HepG2 (cell line): ENCODE measurements around the gene LEMD2. TPM values are rescaled to one million over a fixed set of nuclear protein-coding genes. Genes with fewer than 3 reads are reported as not detected.

Source experiments
- ATAC-seq: fragments of 200-7000 bp; cut with Tn5 transposase; 3 replicates; pipeline ENCODE4 v1.9.1; 2020; ENCODE audit warnings: mild to moderate bottlenecking, moderate library complexity
- BruUV-seq: library from RNA; stranded (reverse); fragments of 400-500 nt; replicated peaks from 2 replicates; lab custom pipeline; 2021; lab: Mats Ljungman, UMichigan
- CTCF ChIA-PET: fragments of 300-600 bp; formaldehyde crosslinking; extraction: SDS; loops from one replicate; lab custom pipeline; 2021; ENCODE audit warnings: low total read pairs, inconsistent platforms, low intra/inter-chr PET ratio; lab: Yijun Ruan, JAX
- POLR2A ChIA-PET: fragments of 350-600 bp; sonication (Branson Sonifier 250); formaldehyde crosslinking; loops from one replicate; lab custom pipeline; 2020; ENCODE audit warnings: antibody characterized with exemption, inconsistent platforms; lab: Yijun Ruan, JAX
- DNase-seq: peaks from one replicate; pipeline ENCODE4 v3.0.0-alpha.2; 2015; ENCODE audit warnings: low spot score
- FAIRE-seq: peaks from 3 replicates; lab custom pipeline; 2011; peaks lifted over from hg19 to GRCh38; lab: Jason Lieb, UNC
- H2AFZ ChIP-seq: one replicate; pipeline ENCODE4 v1.6.1; 2011; ENCODE audit warnings: low read length, inconsistent platforms
- H3K27ac ChIP-seq: fragments of 300-600 bp; 3 replicates; pipeline ENCODE4 v1.8.0; 2011; ENCODE audit warnings: mixed run types, mild to moderate bottlenecking, mixed read lengths, low read length, inconsistent platforms; ENCODE audit not compliant: insufficient read depth; ENCODE audit errors: extremely low read length
- H3K27me3 ChIP-seq, 2 experiments: fragments of 200-600 bp in 1 of 2; 2 replicates in 1 of 2; 3 replicates in 1 of 2; pipeline versions ENCODE4 v1.6.0 to v1.8.0; 2011; ENCODE audit warnings: low read length in 2 of 2, mild to moderate bottlenecking in 2 of 2, moderate library complexity in 2 of 2, inconsistent platforms in 1 of 2; ENCODE audit not compliant: insufficient read depth in 2 of 2, control insufficient read depth in 1 of 2
- H3K36me3 ChIP-seq, 2 experiments: fragments of 200-600 bp in 1 of 2; replicated peaks in 1 of 2; 2 replicates in 1 of 2; 3 replicates in 1 of 2; pipeline versions ENCODE4 v1.5.1 to v1.8.0; 2011; ENCODE audit warnings: low read length in 2 of 2, inconsistent platforms in 1 of 2; ENCODE audit not compliant: insufficient read depth in 2 of 2, control insufficient read depth in 1 of 2
- H3K4me1 ChIP-seq: 2 replicates; pipeline ENCODE4 v1.5.1; 2012; ENCODE audit warnings: low read length, inconsistent platforms; ENCODE audit not compliant: insufficient read depth
- H3K4me2 ChIP-seq: 2 replicates; pipeline ENCODE4 v1.6.0; 2011; ENCODE audit warnings: low read depth, low read length, inconsistent platforms
- H3K4me3 ChIP-seq, 3 experiments: fragments of 200-600 bp in 1 of 3; sonication (generic), shearing (Covaris generic) in 1 of 3; replicated peaks in 1 of 3; 2 replicates each; pipeline ENCODE4 v1.5.1; 2011 to 2016; ENCODE audit warnings: low read length in 3 of 3, inconsistent platforms in 2 of 3, low read depth in 2 of 3, mild to moderate bottlenecking in 2 of 3, control low read depth in 1 of 3, mixed read lengths in 1 of 3; ENCODE audit not compliant: insufficient read depth in 1 of 3
- H3K79me2 ChIP-seq: one replicate; pipeline ENCODE4 v1.6.1; 2011; ENCODE audit warnings: low read length, inconsistent platforms; ENCODE audit not compliant: insufficient read depth
- H3K9ac ChIP-seq: 2 replicates; pipeline ENCODE4 v1.6.0; 2011; ENCODE audit warnings: mild to moderate bottlenecking, low read depth, low read length, inconsistent platforms; ENCODE audit not compliant: insufficient read depth
- H3K9me3 ChIP-seq: 2 replicates; pipeline ENCODE4 v1.5.1; 2012; ENCODE audit warnings: mild to moderate bottlenecking, low read length
- H4K20me1 ChIP-seq: 2 replicates; pipeline ENCODE4 v1.6.0; 2011; ENCODE audit warnings: inconsistent platforms, mild to moderate bottlenecking, low read length, moderate library complexity; ENCODE audit not compliant: insufficient read depth
- GLMP ChIP-seq: sonication (generic); formaldehyde crosslinking; IDR thresholded peaks from 2 replicates; pipeline ENCODE4 v1.9.0; 2021; ENCODE audit warnings: missing genetic modification reagents, mild to moderate bottlenecking, borderline replicate concordance
- HNF4A ChIP-seq: sonication (generic); formaldehyde crosslinking; IDR thresholded peaks from 2 replicates; pipeline ENCODE4 v1.4.0; 2020; ENCODE audit warnings: missing genetic modification reagents
- ISX ChIP-seq: sonication (generic); formaldehyde crosslinking; conservative IDR thresholded peaks from 2 replicates; pipeline ENCODE4 v1.5.0; 2020; ENCODE audit warnings: missing genetic modification reagents
- KDM5B ChIP-seq: sonication (generic); formaldehyde crosslinking; IDR thresholded peaks from 2 replicates; pipeline ENCODE4 v1.4.0; 2020; ENCODE audit warnings: missing genetic modification reagents, mild to moderate bottlenecking, borderline replicate concordance
- MYC ChIP-seq: sonication (generic); formaldehyde crosslinking; IDR thresholded peaks from 2 replicates; pipeline ENCODE4 v1.9.0; 2021; ENCODE audit warnings: missing genetic modification reagents, borderline replicate concordance
- NFE2L2 ChIP-seq: fragments of 150-350 bp; IDR thresholded peaks from 2 replicates; pipeline ENCODE4 v1.6.1; 2014; ENCODE audit warnings: low read length
- RARA ChIP-seq: IDR thresholded peaks from 2 replicates; pipeline ENCODE4 v1.6.1; 2016; ENCODE audit warnings: missing genetic modification reagents, missing compliant biosample characterization
- RXRB ChIP-seq: IDR thresholded peaks from 2 replicates; pipeline ENCODE4 v1.6.1; 2016; ENCODE audit warnings: borderline replicate concordance, missing genetic modification reagents, missing compliant biosample characterization
- TEAD3 ChIP-seq: optimal IDR thresholded peaks from 2 replicates; pipeline ENCODE3; 2016; ENCODE audit warnings: borderline replicate concordance
- ZFY ChIP-seq: sonication (generic); formaldehyde crosslinking; IDR thresholded peaks from 2 replicates; pipeline ENCODE4 v1.4.0; 2020; ENCODE audit warnings: missing genetic modification reagents
- ZNF180 ChIP-seq: sonication (generic); formaldehyde crosslinking; IDR thresholded peaks from 2 replicates; pipeline ENCODE4 v1.4.0; 2020; ENCODE audit warnings: low read depth, missing genetic modification reagents, borderline replicate concordance
- ZNF280B ChIP-seq: sonication (generic); formaldehyde crosslinking; IDR thresholded peaks from 2 replicates; pipeline ENCODE4 v1.5.0; 2020; ENCODE audit warnings: missing genetic modification reagents, mild to moderate bottlenecking, borderline replicate concordance
- ZNF777 ChIP-seq: sonication (generic); formaldehyde crosslinking; IDR thresholded peaks from 2 replicates; pipeline ENCODE4 v1.4.0; 2020; ENCODE audit warnings: missing genetic modification reagents
- WGBS: methylation state at CpG from one replicate; pipeline ENCODE4 v1.1.6; 2017; ENCODE audit warnings: low lambda C conversion rate; 5-methylcytosine and 5-hydroxymethylcytosine counted together
- in situ Hi-C: cut with HindIII; loops from 2 replicates; pipeline ENCODE4 v1.10.0; 2017; ENCODE audit warnings: low pct_unique_long_range_greater_than_20kb; ENCODE audit not compliant: extremely low pct_ligation_motif_present
- intact Hi-C: fragments of 100-400 bp; cut with micrococcal nuclease; formaldehyde crosslinking; loops from one replicate; pipeline ENCODE4 v1.10.0; 2022; ENCODE audit not compliant: unreplicated experiment
- polyA plus RNA-seq, 8 experiments: library from polyadenylated mRNA; depleted of rRNA in 3 of 8; stranded (reverse) in 7 of 8; unstranded in 1 of 8; fragments of >200 nt; fragmentation: Illumina TruSeq in 4 of 8; extraction: Trizol in 4 of 8; gene quantifications; 2 replicates each; pipeline versions ENCODE4 v1.2.1 to v1.2.3, GENCODE V29; 2011 to 2016; ENCODE audit warnings: low read depth in 4 of 8, missing spikeins in 1 of 8, mixed read lengths in 1 of 8; ENCODE audit not compliant: insufficient read depth in 1 of 8
- total RNA-seq, 5 experiments: library from RNA; depleted of rRNA; stranded (reverse); fragments of >200 nt; fragmentation: Illumina TruSeq; extraction: Trizol; gene quantifications; 2 replicates each; pipeline ENCODE4 v1.2.3, GENCODE V29; 2016; ENCODE audit warnings: low read depth in 1 of 5
- TF ChIP-seq, protein P1 (sequence below): IDR thresholded peaks from 2 replicates; pipeline ENCODE4 v1.6.1; 2012; ENCODE audit warnings: inconsistent platforms
- TF ChIP-seq, protein P2 (sequence below): sonication (generic); formaldehyde crosslinking; IDR thresholded peaks from 2 replicates; pipeline ENCODE4 v1.5.1; 2020; ENCODE audit warnings: mild to moderate bottlenecking, missing genetic modification reagents, moderate library complexity

LEMD2 gene
- total and polyA plus RNA-seq, 2 of the 13 experiments (the other 11 are each of a cell fraction or from before 2014, with no cell fraction given), result 45.2 to 62.9 TPM

GRCh38 chr6:33745548-33745947, 43.4 kb downstream of the LEMD2 start (continued):
- TF ChIP-seq ZNF280B (CRISPR knock-in tag), result no peak
- TF ChIP-seq HNF4A (CRISPR knock-in tag), result peak; percentile 25; the same call in 1 of the 2 replicates
- no peak for TF ChIP-seq NFE2L2
- TF ChIP-seq ISX (CRISPR knock-in tag), result no peak
- peak; percentile 19 for TF ChIP-seq TEAD3 (CRISPR knock-in tag)
- peak; percentile 25; the same call in 1 of the 2 replicates for TF ChIP-seq RARA (CRISPR knock-in tag)
- TF ChIP-seq, protein P1, sequence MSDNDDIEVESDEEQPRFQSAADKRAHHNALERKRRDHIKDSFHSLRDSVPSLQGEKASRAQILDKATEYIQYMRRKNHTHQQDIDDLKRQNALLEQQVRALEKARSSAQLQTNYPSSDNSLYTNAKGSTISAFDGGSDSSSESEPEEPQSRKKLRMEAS, result no peak
- TF ChIP-seq RXRB (CRISPR knock-in tag), result peak; percentile 70; the same call in 1 of the 2 replicates
- TF ChIP-seq ZNF180 (CRISPR knock-in tag), result no peak

GRCh38 chr6:33744895-33745546, 43.9 kb downstream of the LEMD2 start:
- DNase-seq, result no peak
- H2AFZ ChIP-seq, result no peak overlapping the region
- FAIRE-seq, result no peak
- no peak overlapping the region for H3K27ac ChIP-seq
- CTCF ChIA-PET, result interaction anchor here (0.8 to 5.7 kb wide), 5 partner anchors 18 to 410 kb away, joined by 3 to 77 read pairs (median 3); partner anchors contain the start of gene LEMD2
- no peaks in the 10 kb centered on the region for H3K79me2 ChIP-seq
- in situ Hi-C loops (no loop called here), intact Hi-C loops (loop anchor here (1.0 to 2.0 kb wide), 3 partner anchors 17 to 156 kb away; partner anchors contain the start of gene UQCC2)
- peaks cover 51% of the 10 kb centered on the region for H3K4me1 ChIP-seq
- peak; percentile 27 for ATAC-seq
- H3K4me2 ChIP-seq, result peak overlapping the region; percentile 59
- peak overlapping the region; percentile 2; the same call in 1 of the 2 replicates for H3K9ac ChIP-seq
- no TSS peak for BruUV-seq
- H3K27me3 ChIP-seq, result peaks cover 4 to 40% of the 10 kb centered on the region in 2 experiments; a peak in 4 of 5 replicates
- H3K9me3 ChIP-seq, result no peaks in the 10 kb centered on the region
- H4K20me1 ChIP-seq, result no peaks in the 10 kb centered on the region
- WGBS, result 0% methylated on average over 6 of the region's 13 CpGs
- H3K36me3 ChIP-seq, result no peaks in the 10 kb centered on the region
- H3K4me3 ChIP-seq, result peak overlapping the region in 1 of 3 experiments; percentile 35; a peak in 2 of 6 replicates
- POLR2A ChIA-PET, result interaction anchor here (1.2 to 4.6 kb wide), 4 partner anchors 16 to 137 kb away, joined by 3 to 48 read pairs (median 18); partner anchors contain the start of gene UQCC2
- TF ChIP-seq, protein P2, sequence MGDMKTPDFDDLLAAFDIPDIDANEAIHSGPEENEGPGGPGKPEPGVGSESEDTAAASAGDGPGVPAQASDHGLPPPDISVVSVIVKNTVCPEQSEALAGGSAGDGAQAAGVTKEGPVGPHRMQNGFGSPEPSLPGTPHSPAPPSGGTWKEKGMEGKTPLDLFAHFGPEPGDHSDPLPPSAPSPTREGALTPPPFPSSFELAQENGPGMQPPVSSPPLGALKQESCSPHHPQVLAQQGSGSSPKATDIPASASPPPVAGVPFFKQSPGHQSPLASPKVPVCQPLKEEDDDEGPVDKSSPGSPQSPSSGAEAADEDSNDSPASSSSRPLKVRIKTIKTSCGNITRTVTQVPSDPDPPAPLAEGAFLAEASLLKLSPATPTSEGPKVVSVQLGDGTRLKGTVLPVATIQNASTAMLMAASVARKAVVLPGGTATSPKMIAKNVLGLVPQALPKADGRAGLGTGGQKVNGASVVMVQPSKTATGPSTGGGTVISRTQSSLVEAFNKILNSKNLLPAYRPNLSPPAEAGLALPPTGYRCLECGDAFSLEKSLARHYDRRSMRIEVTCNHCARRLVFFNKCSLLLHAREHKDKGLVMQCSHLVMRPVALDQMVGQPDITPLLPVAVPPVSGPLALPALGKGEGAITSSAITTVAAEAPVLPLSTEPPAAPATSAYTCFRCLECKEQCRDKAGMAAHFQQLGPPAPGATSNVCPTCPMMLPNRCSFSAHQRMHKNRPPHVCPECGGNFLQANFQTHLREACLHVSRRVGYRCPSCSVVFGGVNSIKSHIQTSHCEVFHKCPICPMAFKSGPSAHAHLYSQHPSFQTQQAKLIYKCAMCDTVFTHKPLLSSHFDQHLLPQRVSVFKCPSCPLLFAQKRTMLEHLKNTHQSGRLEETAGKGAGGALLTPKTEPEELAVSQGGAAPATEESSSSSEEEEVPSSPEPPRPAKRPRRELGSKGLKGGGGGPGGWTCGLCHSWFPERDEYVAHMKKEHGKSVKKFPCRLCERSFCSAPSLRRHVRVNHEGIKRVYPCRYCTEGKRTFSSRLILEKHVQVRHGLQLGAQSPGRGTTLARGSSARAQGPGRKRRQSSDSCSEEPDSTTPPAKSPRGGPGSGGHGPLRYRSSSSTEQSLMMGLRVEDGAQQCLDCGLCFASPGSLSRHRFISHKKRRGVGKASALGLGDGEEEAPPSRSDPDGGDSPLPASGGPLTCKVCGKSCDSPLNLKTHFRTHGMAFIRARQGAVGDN, result peak; percentile 37
- TF ChIP-seq ZNF777 (0 out of 2 replicates have a peak, but pooled peaks have one; percentile 31), GLMP (CRISPR knock-in tag) (no peak), MYC (0 out of 2 replicates have a peak, but pooled peaks have one; percentile 29), RXRB (CRISPR knock-in tag) (no peak), KDM5B (0 out of 2 replicates have a peak, but pooled peaks have one; percentile 21), ZFY (CRISPR knock-in tag) (0 out of 2 replicates have a peak, but pooled peaks have one; percentile 20)
